Ovary (tissue), 3 donors: ENCODE data around the gene GDF7.
"Not testable (repeated sequence)": the region's sequence is repeated elsewhere in the genome, so short reads cannot be mapped to it uniquely, and the experiment has no call there.

ENCODE experiments used
- CTCF ChIP-seq, 3 donors: fragments of 450-650 bp in 2 of 3; fragments of 200-600 bp in 1 of 3; IDR thresholded peaks; one replicate each; pipeline versions ENCODE4 v1.5.1 to v1.8.0; 2016 to 2022; ENCODE audit warnings: antibody characterized with exemption in 3 of 3, mild to moderate bottlenecking in 1 of 3
- POLR2A ChIP-seq: fragments of 450-650 bp; IDR thresholded peaks from one replicate; pipeline ENCODE4 v1.6.1; 2017; ENCODE audit warnings: antibody characterized with exemption, mild to moderate bottlenecking, moderate library complexity
- donor health status: DM: no; HTN: no; CAD: no.

DNA sequence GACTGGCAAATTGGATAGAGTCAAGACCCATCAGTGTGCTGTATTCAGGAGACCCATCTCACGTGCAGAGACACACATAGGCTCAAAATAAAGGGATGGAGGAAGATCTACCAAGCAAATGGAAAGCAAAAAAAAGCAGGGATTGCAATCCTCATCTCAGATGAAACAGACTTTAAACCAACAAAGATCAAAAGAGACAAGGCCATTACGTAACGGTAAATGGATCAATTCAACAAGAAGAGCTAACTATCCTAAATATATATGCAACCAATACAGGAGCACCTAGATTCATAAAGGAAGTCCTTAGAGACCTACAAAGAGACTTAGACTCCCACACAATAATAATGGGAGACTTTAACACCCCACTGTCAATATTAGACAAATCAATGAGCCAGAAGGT is 46.6 kb downstream of the GDF7 start:
- TF ChIP-seq CTCF (IDR thresholded peaks at IDR 0.05); POLR2A: not testable (repeated sequence)
